HepG2 (cell line): ENCODE results near the gene GPX1. TPM values are rescaled to one million over a fixed set of nuclear protein-coding genes. Genes with fewer than 3 reads are reported as not detected.

Source experiments
- ASH2L ChIP-seq: fragments of 300-600, 200-600 bp; sonication (generic); IDR thresholded peaks from 2 replicates; pipeline ENCODE4 v1.7.0; 2017; ENCODE audit warnings: low read depth, mild to moderate bottlenecking, moderate library complexity, mixed read lengths, low read length; ENCODE audit not compliant: insufficient read length
- BRD4 ChIP-seq: sonication (generic); formaldehyde crosslinking; IDR thresholded peaks from 2 replicates; pipeline ENCODE4 v1.4.0; 2020; ENCODE audit warnings: missing genetic modification reagents
- CCAR2 ChIP-seq: fragments of 200-400 bp; formaldehyde crosslinking; optimal IDR thresholded peaks from 2 replicates; pipeline ENCODE3; 2018; ENCODE audit warnings: low read depth, mild to moderate bottlenecking, low read length, moderate library complexity
- CHD4 ChIP-seq: fragments of 200-600 bp; sonication (generic); IDR thresholded peaks from 2 replicates; pipeline ENCODE4 v1.7.0; 2017; ENCODE audit warnings: mild to moderate bottlenecking, low read length, borderline replicate concordance
- LCORL ChIP-seq, 2 experiments: fragments of 450-650 bp in 1 of 2; sonication (generic) in 1 of 2; formaldehyde crosslinking in 1 of 2; IDR thresholded peaks; 2 replicates each; pipeline versions ENCODE4 v1.5.0 to v1.6.1; 2017 to 2020; ENCODE audit warnings: antibody characterized with exemption in 1 of 2, missing genetic modification reagents in 1 of 2
- NFIC ChIP-seq: IDR thresholded peaks from 2 replicates; pipeline ENCODE4 v1.6.1; 2012; ENCODE audit warnings: mild to moderate bottlenecking, low read length, inconsistent platforms
- PTBP1 ChIP-seq: fragments of 200-400 bp; formaldehyde crosslinking; IDR thresholded peaks from 2 replicates; pipeline ENCODE4 v1.6.1; 2018; ENCODE audit warnings: low read length, low read depth; ENCODE audit not compliant: poor library complexity, severe bottlenecking
- REL ChIP-seq: sonication (generic); formaldehyde crosslinking; conservative IDR thresholded peaks from 2 replicates; pipeline ENCODE4 v1.8.0; 2022; ENCODE audit warnings: mild to moderate bottlenecking, missing genetic modification reagents, moderate library complexity
- RXRB ChIP-seq: IDR thresholded peaks from 2 replicates; pipeline ENCODE4 v1.6.1; 2016; ENCODE audit warnings: borderline replicate concordance, missing genetic modification reagents, missing compliant biosample characterization
- USF2 ChIP-seq, 2 experiments: sonication (generic) in 1 of 2; formaldehyde crosslinking in 1 of 2; IDR thresholded peaks; 2 replicates each; pipeline versions ENCODE4 v1.5.1 to v1.6.1; 2011 to 2020; ENCODE audit warnings: borderline replicate concordance in 1 of 2, low read depth in 1 of 2, low read length in 1 of 2, mild to moderate bottlenecking in 1 of 2, missing genetic modification reagents in 1 of 2, moderate library complexity in 1 of 2
- ZNF678 ChIP-seq: sonication (generic); formaldehyde crosslinking; IDR thresholded peaks from 2 replicates; pipeline ENCODE4 v1.4.0; 2020; ENCODE audit warnings: mild to moderate bottlenecking, missing genetic modification reagents
- ZNF788 ChIP-seq: sonication (generic); formaldehyde crosslinking; IDR thresholded peaks from 2 replicates; pipeline ENCODE4 v1.5.0; 2020; ENCODE audit warnings: mild to moderate bottlenecking, missing genetic modification reagents, borderline replicate concordance
- ZNF816 ChIP-seq: sonication (generic); formaldehyde crosslinking; IDR thresholded peaks from 2 replicates; pipeline ENCODE4 v1.8.0; 2022; ENCODE audit warnings: missing genetic modification reagents, mild to moderate bottlenecking, borderline replicate concordance
- ZNF891 ChIP-seq: sonication (generic); formaldehyde crosslinking; IDR thresholded peaks from 2 replicates; pipeline ENCODE4 v1.5.0; 2020; ENCODE audit warnings: mild to moderate bottlenecking, missing genetic modification reagents
- ZSCAN22 ChIP-seq: sonication (generic); formaldehyde crosslinking; IDR thresholded peaks from 2 replicates; pipeline ENCODE4 v1.4.0; 2020; ENCODE audit warnings: mild to moderate bottlenecking, missing genetic modification reagents
- ZXDC ChIP-seq: sonication (generic); formaldehyde crosslinking; IDR thresholded peaks from 2 replicates; pipeline ENCODE4 v1.5.0; 2020; ENCODE audit warnings: mild to moderate bottlenecking, missing genetic modification reagents
- polyA plus RNA-seq, 8 experiments: library from polyadenylated mRNA; depleted of rRNA in 3 of 8; stranded (reverse) in 7 of 8; unstranded in 1 of 8; fragments of >200 nt; fragmentation: Illumina TruSeq in 4 of 8; extraction: Trizol in 4 of 8; gene quantifications; 2 replicates each; pipeline versions ENCODE4 v1.2.1 to v1.2.3, GENCODE V29; 2011 to 2016; ENCODE audit warnings: low read depth in 4 of 8, missing spikeins in 1 of 8, mixed read lengths in 1 of 8; ENCODE audit not compliant: insufficient read depth in 1 of 8
- total RNA-seq, 5 experiments: library from RNA; depleted of rRNA; stranded (reverse); fragments of >200 nt; fragmentation: Illumina TruSeq; extraction: Trizol; gene quantifications; 2 replicates each; pipeline ENCODE4 v1.2.3, GENCODE V29; 2016; ENCODE audit warnings: low read depth in 1 of 5
- TF ChIP-seq, protein P1 (sequence below): sonication (generic); formaldehyde crosslinking; IDR thresholded peaks from 2 replicates; pipeline ENCODE4 v1.4.0; 2020; ENCODE audit warnings: missing genetic modification reagents, borderline replicate concordance

Gene GPX1
- total and polyA plus RNA-seq, 2 of the 13 experiments (the other 11 are each of a cell fraction or from before 2014, with no cell fraction given), result 149 to 168 TPM

GRCh38 chr3:49358217-49358883, at the start of gene GPX1 (continued):
- TF ChIP-seq, protein P1, sequence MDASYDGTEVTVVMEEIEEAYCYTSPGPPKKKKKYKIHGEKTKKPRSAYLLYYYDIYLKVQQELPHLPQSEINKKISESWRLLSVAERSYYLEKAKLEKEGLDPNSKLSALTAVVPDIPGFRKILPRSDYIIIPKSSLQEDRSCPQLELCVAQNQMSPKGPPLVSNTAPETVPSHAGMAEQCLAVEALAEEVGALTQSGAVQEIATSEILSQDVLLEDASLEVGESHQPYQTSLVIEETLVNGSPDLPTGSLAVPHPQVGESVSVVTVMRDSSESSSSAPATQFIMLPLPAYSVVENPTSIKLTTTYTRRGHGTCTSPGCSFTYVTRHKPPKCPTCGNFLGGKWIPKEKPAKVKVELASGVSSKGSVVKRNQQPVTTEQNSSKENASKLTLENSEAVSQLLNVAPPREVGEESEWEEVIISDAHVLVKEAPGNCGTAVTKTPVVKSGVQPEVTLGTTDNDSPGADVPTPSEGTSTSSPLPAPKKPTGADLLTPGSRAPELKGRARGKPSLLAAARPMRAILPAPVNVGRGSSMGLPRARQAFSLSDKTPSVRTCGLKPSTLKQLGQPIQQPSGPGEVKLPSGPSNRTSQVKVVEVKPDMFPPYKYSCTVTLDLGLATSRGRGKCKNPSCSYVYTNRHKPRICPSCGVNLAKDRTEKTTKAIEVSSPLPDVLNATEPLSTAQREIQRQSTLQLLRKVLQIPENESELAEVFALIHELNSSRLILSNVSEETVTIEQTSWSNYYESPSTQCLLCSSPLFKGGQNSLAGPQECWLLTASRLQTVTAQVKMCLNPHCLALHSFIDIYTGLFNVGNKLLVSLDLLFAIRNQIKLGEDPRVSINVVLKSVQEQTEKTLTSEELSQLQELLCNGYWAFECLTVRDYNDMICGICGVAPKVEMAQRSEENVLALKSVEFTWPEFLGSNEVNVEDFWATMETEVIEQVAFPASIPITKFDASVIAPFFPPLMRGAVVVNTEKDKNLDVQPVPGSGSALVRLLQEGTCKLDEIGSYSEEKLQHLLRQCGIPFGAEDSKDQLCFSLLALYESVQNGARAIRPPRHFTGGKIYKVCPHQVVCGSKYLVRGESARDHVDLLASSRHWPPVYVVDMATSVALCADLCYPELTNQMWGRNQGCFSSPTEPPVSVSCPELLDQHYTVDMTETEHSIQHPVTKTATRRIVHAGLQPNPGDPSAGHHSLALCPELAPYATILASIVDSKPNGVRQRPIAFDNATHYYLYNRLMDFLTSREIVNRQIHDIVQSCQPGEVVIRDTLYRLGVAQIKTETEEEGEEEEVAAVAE (CRISPR knock-in tag), result no peak
- no peak for TF ChIP-seq CHD4
- no peak; the same call in 1 of the 2 replicates for TF ChIP-seq ZNF816 (CRISPR knock-in tag)
- no peak for TF ChIP-seq CCAR2
- TF ChIP-seq RXRB (CRISPR knock-in tag), result peak; percentile 68; the same call in 1 of the 2 replicates
- no peak for TF ChIP-seq PTBP1
- TF ChIP-seq NFIC, result no peak
- TF ChIP-seq ZNF678 (CRISPR knock-in tag), result 0 out of 2 replicates have a peak, but pooled peaks have one; percentile 39
- TF ChIP-seq USF2 (IDR thresholded peaks at IDR 0.05; ENCODE audit: low read depth, low read length), result peak; percentile 86
- peak; percentile 96 for TF ChIP-seq USF2 (CRISPR knock-in tag; IDR thresholded peaks at IDR 0.05; ENCODE audit: borderline replicate concordance)
- 0 out of 2 replicates have a peak, but pooled peaks have one; percentile 42 for TF ChIP-seq REL
- no peak for TF ChIP-seq ZSCAN22 (CRISPR knock-in tag)
- no peak for TF ChIP-seq LCORL (IDR thresholded peaks at IDR 0.05)
- TF ChIP-seq LCORL (CRISPR knock-in tag; IDR thresholded peaks at IDR 0.05), result peak; percentile 74; the same call in 1 of the 2 replicates
- TF ChIP-seq ASH2L, result no peak
- TF ChIP-seq ZNF788 (CRISPR knock-in tag), result peak; percentile 93; the same call in 1 of the 2 replicates
- TF ChIP-seq BRD4 (CRISPR knock-in tag), result no peak
- TF ChIP-seq ZNF891 (CRISPR knock-in tag), result peak; percentile 48; the same call in 1 of the 2 replicates
- TF ChIP-seq ZXDC (CRISPR knock-in tag), result peak; percentile 67; the same call in 1 of the 2 replicates
